ENCODE data around the gene SDK2. TPM values are rescaled to one million over a fixed set of nuclear protein-coding genes. Genes with fewer than 3 reads are reported as not detected.

SDK2 gene
- total RNA-seq, 4 donors from 2014 or later = 1.5 to 7.0 (median 3.7) TPM

DNA sequence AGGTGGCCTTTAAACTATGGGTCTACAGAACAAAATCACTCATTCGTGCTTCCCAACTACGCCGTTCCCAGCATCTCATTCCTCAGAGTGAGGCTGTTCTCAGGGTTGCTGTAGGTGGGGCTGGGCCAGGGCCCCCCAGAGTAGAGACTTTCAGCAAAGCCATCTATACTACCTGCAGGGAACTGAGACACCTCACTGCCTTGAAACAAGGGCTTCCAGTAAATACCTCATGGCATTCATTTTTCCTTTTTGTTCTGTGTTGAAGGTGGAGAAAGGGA, 4.2 kb upstream of the SDK2 start:
- no peaks in the 10 kb centered on the region for H3K9me3 ChIP-seq
- H3K27ac ChIP-seq = no peak overlapping the region
- TF ChIP-seq POLR2A (IDR thresholded peaks at IDR 0.05) = no peak
- TF ChIP-seq, protein P1, sequence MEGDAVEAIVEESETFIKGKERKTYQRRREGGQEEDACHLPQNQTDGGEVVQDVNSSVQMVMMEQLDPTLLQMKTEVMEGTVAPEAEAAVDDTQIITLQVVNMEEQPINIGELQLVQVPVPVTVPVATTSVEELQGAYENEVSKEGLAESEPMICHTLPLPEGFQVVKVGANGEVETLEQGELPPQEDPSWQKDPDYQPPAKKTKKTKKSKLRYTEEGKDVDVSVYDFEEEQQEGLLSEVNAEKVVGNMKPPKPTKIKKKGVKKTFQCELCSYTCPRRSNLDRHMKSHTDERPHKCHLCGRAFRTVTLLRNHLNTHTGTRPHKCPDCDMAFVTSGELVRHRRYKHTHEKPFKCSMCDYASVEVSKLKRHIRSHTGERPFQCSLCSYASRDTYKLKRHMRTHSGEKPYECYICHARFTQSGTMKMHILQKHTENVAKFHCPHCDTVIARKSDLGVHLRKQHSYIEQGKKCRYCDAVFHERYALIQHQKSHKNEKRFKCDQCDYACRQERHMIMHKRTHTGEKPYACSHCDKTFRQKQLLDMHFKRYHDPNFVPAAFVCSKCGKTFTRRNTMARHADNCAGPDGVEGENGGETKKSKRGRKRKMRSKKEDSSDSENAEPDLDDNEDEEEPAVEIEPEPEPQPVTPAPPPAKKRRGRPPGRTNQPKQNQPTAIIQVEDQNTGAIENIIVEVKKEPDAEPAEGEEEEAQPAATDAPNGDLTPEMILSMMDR (IDR thresholded peaks at IDR 0.05) = no peak
- no peak for DNase-seq
- 84 to 87% methylated on average over 3 of the region's 3 CpGs for WGBS, 2 donors
- H3K27me3 ChIP-seq = no peaks in the 10 kb centered on the region
- no peaks in the 10 kb centered on the region for H3K36me3 ChIP-seq
- peaks cover under 1 to 8% of the 10 kb centered on the region in 2 donors for H3K4me1 ChIP-seq
- no peak overlapping the region for H3K4me3 ChIP-seq (replicated peaks in 1 of 3)
- intact Hi-C loops (cut with DNase I) = no loop called here

DNA sequence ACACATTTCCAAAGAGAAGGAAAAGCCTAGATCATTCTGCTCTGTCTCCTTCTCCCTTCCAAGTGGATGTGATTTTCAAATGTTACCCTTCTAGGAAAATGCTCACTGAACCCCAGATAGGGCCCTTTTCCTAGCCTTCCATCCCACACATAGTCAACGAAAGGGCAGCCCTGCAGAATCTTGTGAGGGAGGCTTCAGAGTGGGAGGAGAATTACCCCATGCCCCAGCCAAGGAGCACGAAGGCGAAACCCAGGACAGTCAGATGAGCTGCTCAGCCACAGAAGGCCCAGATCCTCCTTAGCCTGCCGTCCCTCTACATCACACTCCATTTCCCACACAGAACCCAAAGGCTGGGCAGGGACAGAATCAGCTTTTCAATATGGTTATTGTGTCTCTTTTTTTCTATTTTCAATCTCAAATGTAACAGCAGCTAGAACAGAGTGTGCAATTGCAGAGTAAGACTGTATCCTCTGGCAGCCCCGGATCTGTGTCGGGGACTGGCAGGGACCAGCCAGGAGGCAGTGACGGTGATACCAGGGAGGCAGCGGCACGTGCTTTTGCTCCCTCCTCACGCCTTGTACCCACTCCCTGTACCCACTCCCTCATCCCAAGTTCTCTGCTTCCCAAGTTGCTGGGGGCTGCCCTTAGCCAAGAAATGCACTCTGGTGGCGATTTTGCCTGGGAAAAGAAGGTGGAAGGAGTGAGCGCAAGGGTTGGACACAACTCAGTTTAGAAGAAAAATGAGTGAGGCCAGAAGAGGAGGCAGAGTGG, 3.7 kb upstream of the SDK2 start:
- DNase-seq = no peak
- Histone ChIP-seq H3K9me3 (no peaks in the 10 kb centered on the region), H3K4me1 (peaks cover 5 to 13% of the 10 kb centered on the region in 2 donors), H3K4me3 (replicated peaks in 1 of 3) (no peak overlapping the region), H3K27ac (no peak overlapping the region), H3K27me3 (no peaks in the 10 kb centered on the region), H3K36me3 (no peaks in the 10 kb centered on the region)
- 87 to 88% methylated on average over 12 of the region's 12 CpGs for WGBS, 2 donors
- intact Hi-C loops (cut with DNase I) = no loop called here
- TF ChIP-seq, protein P1 (IDR thresholded peaks at IDR 0.05) = no peak
- no peak for TF ChIP-seq POLR2A (IDR thresholded peaks at IDR 0.05)

DNA sequence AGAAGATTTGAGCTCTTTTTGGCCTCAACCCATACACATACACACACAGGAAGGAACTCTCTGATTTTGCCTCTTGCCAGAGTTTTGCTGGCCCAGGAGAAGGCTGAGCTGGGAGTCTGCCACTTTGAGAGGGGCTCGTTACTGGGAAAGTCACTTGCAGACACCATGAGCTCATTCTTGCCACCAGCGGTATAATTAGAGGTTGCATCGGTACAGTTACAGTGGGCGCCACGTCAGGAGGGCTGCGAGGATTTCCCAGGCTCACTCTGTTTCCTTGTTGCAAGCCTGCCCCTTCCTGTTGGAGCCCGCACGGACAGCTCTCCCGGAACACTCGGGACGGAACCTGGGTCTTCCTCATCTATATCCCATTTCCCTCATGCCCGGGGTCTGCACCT, 3.1 kb upstream of the SDK2 start:
- Histone ChIP-seq H3K4me3 (replicated peaks in 1 of 3) (no peak overlapping the region), H3K4me1 (peaks cover 9 to 17% of the 10 kb centered on the region in 2 donors), H3K27ac (no peak overlapping the region), H3K36me3 (no peaks in the 10 kb centered on the region), H3K27me3 (no peaks in the 10 kb centered on the region), H3K9me3 (no peaks in the 10 kb centered on the region)
- DNase-seq = no peak
- TF ChIP-seq, protein P1 (IDR thresholded peaks at IDR 0.05) = no peak
- no peak for TF ChIP-seq POLR2A (IDR thresholded peaks at IDR 0.05)
- intact Hi-C loops (cut with DNase I) = no loop called here
- WGBS, 2 donors = 68 to 73% methylated on average over 11 to 12 of the region's 12 CpGs

DNA sequence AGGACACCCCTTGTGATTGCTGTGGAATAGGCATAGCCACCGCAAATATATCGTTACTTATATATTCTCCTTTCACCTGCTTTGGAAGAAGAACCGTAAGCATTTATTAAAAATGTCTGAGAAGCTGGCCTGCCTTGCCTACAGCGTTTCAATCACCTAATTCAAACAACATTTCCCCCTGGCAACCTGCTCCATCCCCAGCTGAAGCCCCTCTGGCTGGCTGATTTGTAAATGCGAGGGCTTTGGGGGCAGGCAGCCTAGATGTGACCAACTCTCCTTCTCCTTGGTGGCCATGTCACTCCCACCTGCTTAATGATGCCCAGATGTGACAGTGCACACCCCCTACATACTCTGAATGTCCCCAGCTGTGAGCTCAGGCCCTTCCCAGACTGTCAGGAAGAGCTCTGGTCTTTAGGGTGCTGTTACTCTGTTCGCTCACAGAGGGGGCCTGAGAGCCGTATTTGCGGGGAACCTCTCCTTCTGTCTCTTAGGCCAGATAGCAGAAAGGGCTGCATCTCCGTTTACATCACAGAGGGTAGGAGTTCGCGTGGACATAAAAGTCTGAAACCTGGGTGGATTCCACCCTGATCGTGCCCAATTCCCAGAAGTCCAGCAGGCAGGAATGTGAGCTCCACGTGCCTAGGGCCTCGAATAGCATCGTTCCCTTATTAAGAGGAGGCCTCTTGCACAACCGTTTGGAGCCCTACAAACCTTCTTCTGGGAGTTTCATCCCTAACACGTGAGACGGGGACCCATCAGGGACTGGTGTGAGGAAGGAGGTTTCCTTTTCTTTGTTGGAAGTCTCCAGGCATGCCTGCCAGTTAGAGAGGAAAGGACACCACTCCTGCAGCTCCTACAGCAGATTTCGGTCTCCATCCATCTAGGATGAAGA, 2.4 kb upstream of the SDK2 start:
- Histone ChIP-seq H3K27ac (no peak overlapping the region), H3K9me3 (no peaks in the 10 kb centered on the region), H3K4me1 (peaks cover 9 to 17% of the 10 kb centered on the region in 2 donors), H3K36me3 (no peaks in the 10 kb centered on the region), H3K4me3 (replicated peaks in 1 of 3) (no peak overlapping the region), H3K27me3 (no peaks in the 10 kb centered on the region)
- TF ChIP-seq POLR2A (IDR thresholded peaks at IDR 0.05) = no peak
- TF ChIP-seq, protein P1 (IDR thresholded peaks at IDR 0.05) = no peak
- WGBS, 2 donors = 65 to 73% methylated on average over 16 to 19 of the region's 19 CpGs
- intact Hi-C loops (cut with DNase I) = no loop called here
- DNase-seq = no peak

All from thyroid gland (tissue), 4 donors.